Vagina (tissue), 2 donors: ENCODE data around the gene CCDC38. TPM values are rescaled to one million over a fixed set of nuclear protein-coding genes. Genes with fewer than 3 reads are reported as not detected.
A peak's percentile ranks its signal among the peaks of the same experiment; 100 is the strongest.

Experiments used
- DNase-seq, 2 donors: peaks; one replicate each; pipeline ENCODE4 v3.0.0-alpha.2; 2017; ENCODE audit errors: extremely low spot score in 2 of 2
- H3K27ac ChIP-seq: fragments of 200-600 bp; sonication (generic); one replicate; pipeline ENCODE4 v1.5.1; 2019
- H3K27me3 ChIP-seq: fragments of 200-600 bp; sonication (generic); one replicate; pipeline ENCODE4 v1.5.1; 2019
- H3K36me3 ChIP-seq, 2 donors: fragments of 200-600 bp; sonication (generic); one replicate each; pipeline ENCODE4 v1.5.1; 2017 to 2019
- H3K4me1 ChIP-seq: fragments of 200-600 bp; sonication (generic); one replicate; pipeline ENCODE4 v1.5.1; 2019
- H3K4me3 ChIP-seq, 2 donors: fragments of 200-600 bp; sonication (generic); 1 replicate in 1 of 2; 2 replicates in 1 of 2; pipeline ENCODE4 v1.5.1; 2016 to 2019
- H3K9me3 ChIP-seq: fragments of 200-600 bp; sonication (generic); one replicate; pipeline ENCODE4 v1.5.1; 2019
- CTCF ChIP-seq, 3 experiments: fragments of 450-650 bp in 2 of 3; fragments of 200-600 bp in 1 of 3; sonication (generic) in 1 of 3; IDR thresholded peaks; one replicate each; pipeline ENCODE4 v1.5.1; 2017 to 2019; ENCODE audit warnings: antibody characterized with exemption in 3 of 3, mild to moderate bottlenecking in 2 of 3, moderate library complexity in 2 of 3
- POLR2A ChIP-seq, 2 donors: fragments of 450-650 bp; IDR thresholded peaks; one replicate each; pipeline ENCODE4 v1.6.1; 2017; ENCODE audit warnings: antibody characterized with exemption in 2 of 2, mild to moderate bottlenecking in 2 of 2, moderate library complexity in 2 of 2
- POLR2AphosphoS5 ChIP-seq, 2 donors: sonication (generic); formaldehyde crosslinking; IDR thresholded peaks; one replicate each; pipeline ENCODE4 v1.9.0; 2017; ENCODE audit warnings: antibody characterized with exemption in 2 of 2, mild to moderate bottlenecking in 2 of 2, low read depth in 1 of 2; ENCODE audit not compliant: insufficient read depth in 1 of 2
- intact Hi-C: fragments of 100-400 bp; cut with DNase I; formaldehyde crosslinking; loops from one replicate; pipeline ENCODE4 v1.15.1; 2023
- total RNA-seq: library from RNA; depleted of rRNA; stranded (reverse); fragments of >200 nt; gene quantifications from one replicate; pipeline ENCODE4 v1.2.3, GENCODE V29; 2016

The CCDC38 gene
- not detected for total RNA-seq

GRCh38 chr12:95942524-95943329, at the start of gene CCDC38:
Gene CCDC38, minus strand, starts transcription at chr12:95942614. Its CDS starts 6,105 bp downstream, at chr12:95936509.
- H3K4me3 ChIP-seq: peak within 1 kb of the TSS; percentile 83 to 86
- H3K4me1 ChIP-seq: peaks cover 6% of the 10 kb centered on the region
- no peaks in the 10 kb centered on the region for H3K36me3 ChIP-seq
- DNase-seq: no peak
- H3K27me3 ChIP-seq: no peaks in the 10 kb centered on the region
- peak within 1 kb of the TSS; percentile 84 for H3K27ac ChIP-seq
- TF ChIP-seq POLR2A (IDR thresholded peaks at IDR 0.05): no peak
- TF ChIP-seq POLR2AphosphoS5 (IDR thresholded peaks at IDR 0.05; ENCODE audit: insufficient read depth in 1 of 2, low read depth in 1 of 2): peak in 1 of 2 donors; percentile 43
- no peak for TF ChIP-seq CTCF (IDR thresholded peaks at IDR 0.05)
- intact Hi-C loops: no loop called here
- no peaks in the 10 kb centered on the region for H3K9me3 ChIP-seq

- DNase-seq: peak in 1 of 2 donors; percentile 40
- intact Hi-C loops: no loop called here
These were observed 47.7 kb upstream of the CCDC38 start for GRCh38 chr12:95990136-95990535.

GRCh38 chr12:95989504-95990123, 47.2 kb upstream of the CCDC38 start:
- intact Hi-C loops: no loop called here
- Histone ChIP-seq H3K27me3 (no peaks in the 10 kb centered on the region), H3K27ac (no peak overlapping the region), H3K9me3 (no peaks in the 10 kb centered on the region), H3K4me1 (no peaks in the 10 kb centered on the region), H3K36me3 (no peaks in the 10 kb centered on the region), H3K4me3 (no peak overlapping the region)
- TF ChIP-seq CTCF (IDR thresholded peaks at IDR 0.05) (no peak), POLR2A (IDR thresholded peaks at IDR 0.05) (no peak), POLR2AphosphoS5 (IDR thresholded peaks at IDR 0.05; ENCODE audit: insufficient read depth in 1 of 2, low read depth in 1 of 2) (no peak)
- no peak for DNase-seq

More at GRCh38 chr12:95990136-95990535, 47.7 kb upstream of the CCDC38 start:
- Histone ChIP-seq H3K36me3 (no peaks in the 10 kb centered on the region), H3K4me3 (no peak overlapping the region), H3K27me3 (no peaks in the 10 kb centered on the region), H3K9me3 (no peaks in the 10 kb centered on the region), H3K27ac (no peak overlapping the region), H3K4me1 (no peaks in the 10 kb centered on the region)
- TF ChIP-seq CTCF (IDR thresholded peaks at IDR 0.05) (no peak), POLR2AphosphoS5 (IDR thresholded peaks at IDR 0.05; ENCODE audit: insufficient read depth in 1 of 2, low read depth in 1 of 2) (no peak), POLR2A (IDR thresholded peaks at IDR 0.05) (no peak)

GRCh38 chr12:95988506-95989275, 46.3 kb upstream of the CCDC38 start:
- H3K9me3 ChIP-seq: no peaks in the 10 kb centered on the region
- no peak for TF ChIP-seq POLR2AphosphoS5 (IDR thresholded peaks at IDR 0.05; ENCODE audit: insufficient read depth in 1 of 2, low read depth in 1 of 2)
- no peak for TF ChIP-seq POLR2A (IDR thresholded peaks at IDR 0.05)
- TF ChIP-seq CTCF (IDR thresholded peaks at IDR 0.05): no peak
- H3K4me1 ChIP-seq: no peaks in the 10 kb centered on the region
- intact Hi-C loops: no loop called here
- DNase-seq: peak in 1 of 2 donors; percentile 40
- H3K4me3 ChIP-seq: no peak overlapping the region
- no peaks in the 10 kb centered on the region for H3K36me3 ChIP-seq
- H3K27me3 ChIP-seq: no peaks in the 10 kb centered on the region
- no peak overlapping the region for H3K27ac ChIP-seq
